ENCODE results near the gene INPP4B. TPM values are rescaled to one million over a fixed set of nuclear protein-coding genes. Genes with fewer than 3 reads are reported as not detected.
"Not testable (repeated sequence)": the region's sequence is repeated elsewhere in the genome, so short reads cannot be mapped to it uniquely, and the experiment has no call there.

INPP4B gene
- total and polyA plus RNA-seq, 2 experiments from 2014 or later, result 20.3 to 27.5 TPM

GRCh38 chr4:142516686-142517526 lies 329.2 kb downstream of the INPP4B start:
- Histone ChIP-seq H3K27ac (peak overlapping the region; percentile 43), H3K4me1 (ENCODE audit: insufficient read depth) (peaks cover 34% of the 10 kb centered on the region), H3K36me3 (ENCODE audit: low read depth) (no peaks in the 10 kb centered on the region), H3K79me2 (ENCODE audit: insufficient read depth) (no peaks in the 10 kb centered on the region), H4K20me1 (ENCODE audit: insufficient read depth) (no peaks in the 10 kb centered on the region), H3K4me2 (ENCODE audit: unreplicated experiment) (peak overlapping the region; percentile 33), H3K4me3 (no peak overlapping the region; the same call in 1 of the 2 replicates), H3K9me3 (ENCODE audit: low read depth) (no peaks in the 10 kb centered on the region), H2AFZ (peak overlapping the region; percentile 21), H3K9ac (no peak overlapping the region; the same call in 1 of the 2 replicates), H3K27me3 (replicated peaks; ENCODE audit: insufficient read depth) (no peaks in the 10 kb centered on the region), H3K9me2 (ENCODE audit: insufficient read depth) (no peaks in the 10 kb centered on the region), H3F3A (ENCODE audit: insufficient read depth) (peaks cover 17% of the 10 kb centered on the region)
- no peak for TF ChIP-seq EZH2phosphoT487 (IDR thresholded peaks at IDR 0.05; ENCODE audit: insufficient read depth, low read depth)
- TF ChIP-seq EZH2 (IDR thresholded peaks at IDR 0.05; ENCODE audit: insufficient read depth, poor library complexity, severe bottlenecking), result no peak
- 58 to 60% methylated on average over 4 of the region's 4 CpGs for WGBS, 2 experiments (ENCODE audit: low coverage in 1 of 2, low lambda C conversion rate in 2 of 2, missing lambda C conversion rate in 2 of 2)
- peak; percentile 59 for DNase-seq
- in situ Hi-C loops (cut with MboI), result no loop called here

- H3K4me2 ChIP-seq (ENCODE audit: unreplicated experiment), result no peak overlapping the region
- H3K27me3 ChIP-seq (replicated peaks; ENCODE audit: insufficient read depth), result no peaks in the 10 kb centered on the region
- no peak overlapping the region for H3K4me3 ChIP-seq
- no peak overlapping the region for H3K27ac ChIP-seq
- H2AFZ ChIP-seq, result no peak overlapping the region
- H3F3A ChIP-seq (ENCODE audit: insufficient read depth), result peaks cover 19% of the 10 kb centered on the region
- no peaks in the 10 kb centered on the region for H3K79me2 ChIP-seq (ENCODE audit: insufficient read depth)
- no peaks in the 10 kb centered on the region for H3K36me3 ChIP-seq (ENCODE audit: low read depth)
- H3K9me2 ChIP-seq (ENCODE audit: insufficient read depth), result no peaks in the 10 kb centered on the region
- H3K9ac ChIP-seq, result no peak overlapping the region
- H3K4me1 ChIP-seq (ENCODE audit: insufficient read depth), result peaks cover 32% of the 10 kb centered on the region
- in situ Hi-C loops (cut with MboI), result no loop called here
- 0 to 3% methylated on average over 1 of the region's 1 CpG for WGBS, 2 experiments (ENCODE audit: low coverage in 1 of 2, low lambda C conversion rate in 2 of 2, missing lambda C conversion rate in 2 of 2)
- H4K20me1 ChIP-seq (ENCODE audit: insufficient read depth), result no peaks in the 10 kb centered on the region
- no peak for TF ChIP-seq EZH2 (IDR thresholded peaks at IDR 0.05; ENCODE audit: insufficient read depth, poor library complexity, severe bottlenecking)
- peak; percentile 69 for DNase-seq
- H3K9me3 ChIP-seq (ENCODE audit: low read depth), result no peaks in the 10 kb centered on the region
Observed at GRCh38 chr4:142512161-142512560, 333.9 kb downstream of the INPP4B start.

DNA sequence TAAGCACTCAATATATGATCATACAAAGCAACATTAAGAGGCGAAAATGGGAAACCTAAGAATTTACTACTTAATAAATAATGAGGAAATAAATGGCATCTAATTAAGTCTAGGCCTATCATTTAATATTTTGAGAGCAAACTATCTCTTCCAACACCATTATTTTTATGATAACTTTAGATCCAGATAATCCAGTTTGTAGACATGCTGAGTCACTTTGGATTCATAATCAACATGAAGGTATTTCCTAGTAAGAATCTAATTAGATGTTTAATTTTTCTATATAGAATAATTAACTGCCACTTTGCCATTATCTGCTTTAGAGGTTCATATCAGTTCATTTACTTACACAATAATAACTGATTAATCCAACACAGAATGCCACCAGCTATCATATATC lies 336.2 kb downstream of the INPP4B start:
- H3K4me1 ChIP-seq (ENCODE audit: insufficient read depth), result peaks cover 14% of the 10 kb centered on the region
- H3K27me3 ChIP-seq (replicated peaks; ENCODE audit: insufficient read depth), result no peaks in the 10 kb centered on the region
- 94 to 100% methylated on average over 1 of the region's 1 CpG for WGBS, 2 experiments (ENCODE audit: low coverage in 1 of 2, low lambda C conversion rate in 2 of 2, missing lambda C conversion rate in 2 of 2)
- H4K20me1 ChIP-seq (ENCODE audit: insufficient read depth), result no peaks in the 10 kb centered on the region
- H3K79me2 ChIP-seq (ENCODE audit: insufficient read depth), result no peaks in the 10 kb centered on the region
- no peaks in the 10 kb centered on the region for H3K36me3 ChIP-seq (ENCODE audit: low read depth)
- H3K9me3 ChIP-seq (ENCODE audit: low read depth), result no peaks in the 10 kb centered on the region
- no peak overlapping the region for H2AFZ ChIP-seq
- in situ Hi-C loops (cut with MboI), result no loop called here
- peaks cover 7% of the 10 kb centered on the region for H3F3A ChIP-seq (ENCODE audit: insufficient read depth)
- no peak overlapping the region for H3K4me2 ChIP-seq (ENCODE audit: unreplicated experiment)
- DNase-seq, result no peak
- no peak for TF ChIP-seq EZH2phosphoT487 (IDR thresholded peaks at IDR 0.05; ENCODE audit: insufficient read depth, low read depth)
- no peak for TF ChIP-seq EZH2 (IDR thresholded peaks at IDR 0.05; ENCODE audit: insufficient read depth, poor library complexity, severe bottlenecking)
- H3K27ac ChIP-seq, result no peak overlapping the region
- no peaks in the 10 kb centered on the region for H3K9me2 ChIP-seq (ENCODE audit: insufficient read depth)
- no peak overlapping the region for H3K9ac ChIP-seq
- no peak overlapping the region for H3K4me3 ChIP-seq

DNA sequence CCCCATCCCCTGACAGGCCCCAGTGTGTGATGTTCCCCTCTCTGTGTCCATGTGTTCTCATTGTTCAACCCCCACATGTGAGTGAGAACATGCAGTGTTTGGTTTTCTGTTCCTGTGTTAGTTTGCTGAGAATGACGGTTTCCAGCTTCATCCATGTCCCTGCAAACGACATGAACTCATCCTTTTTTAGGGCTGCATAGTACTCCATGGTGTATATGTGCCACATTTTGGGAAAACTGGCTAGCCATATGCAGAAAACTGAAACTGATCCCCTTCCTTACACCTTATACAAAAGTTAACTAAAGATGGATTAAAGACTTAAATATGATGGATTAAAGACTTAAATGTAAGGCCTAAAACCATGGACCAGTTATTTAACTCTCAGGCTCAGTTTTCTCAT lies 336.7 kb downstream of the INPP4B start:
- H3K27ac ChIP-seq; H3K9ac ChIP-seq; H2AFZ ChIP-seq; in situ Hi-C loops (cut with MboI); H3K79me2 ChIP-seq (ENCODE audit: insufficient read depth); H3K4me3 ChIP-seq; DNase-seq; H3K9me2 ChIP-seq (ENCODE audit: insufficient read depth); H3K36me3 ChIP-seq (ENCODE audit: low read depth); H3K4me2 ChIP-seq (ENCODE audit: unreplicated experiment); H3F3A ChIP-seq (ENCODE audit: insufficient read depth); H4K20me1 ChIP-seq (ENCODE audit: insufficient read depth); H3K27me3 ChIP-seq (replicated peaks; ENCODE audit: insufficient read depth); H3K9me3 ChIP-seq (ENCODE audit: low read depth): not testable (repeated sequence)
- peaks cover 14% of the 10 kb centered on the region for H3K4me1 ChIP-seq (ENCODE audit: insufficient read depth)
- WGBS, 2 experiments (ENCODE audit: low coverage in 1 of 2, low lambda C conversion rate in 2 of 2, missing lambda C conversion rate in 2 of 2), result 80 to 96% methylated on average over 2 of the region's 2 CpGs

All from GM23248 (cell line).